GM12878 (cell line): ENCODE results near the gene SF3B4. TPM values are rescaled to one million over a fixed set of nuclear protein-coding genes. Genes with fewer than 3 reads are reported as not detected.
A peak's percentile ranks its signal among the peaks of the same experiment; 100 is the strongest.

Source experiments
- ATAC-seq: fragments of 200-7000 bp; cut with Tn5 transposase; 3 replicates; pipeline ENCODE4 v1.9.1; 2020; ENCODE audit warnings: mild to moderate bottlenecking, moderate library complexity
- BruUV-seq: library from RNA; stranded (reverse); fragments of 400-500 nt; replicated peaks from 2 replicates; lab custom pipeline; 2021; lab: Mats Ljungman, UMichigan
- CTCF ChIA-PET: fragments of 300-600 bp; sonication (Branson Sonifier 250); formaldehyde crosslinking; extraction: SDS; loops from one replicate; lab custom pipeline; 2021; ENCODE audit warnings: inconsistent platforms; lab: Yijun Ruan, JAX
- POLR2A ChIA-PET: fragments of 350-600 bp; formaldehyde crosslinking; extraction: SDS; loops from one replicate; lab custom pipeline; 2021; ENCODE audit warnings: inconsistent platforms; lab: Charles Lee
- RAD21 ChIA-PET: fragments of 300-600 bp; sonication (Branson Sonifier 250); formaldehyde crosslinking; loops from one replicate; lab custom pipeline; 2023; ENCODE audit warnings: antibody characterized with exemption; ENCODE audit not compliant: unreplicated experiment; lab: Charles Lee
- SMC1A ChIA-PET: fragments of 300-600 bp; sonication (Branson Sonifier 250); formaldehyde crosslinking; loops from one replicate; lab custom pipeline; 2023; ENCODE audit not compliant: unreplicated experiment, uncharacterized antibody; lab: Charles Lee
- DNase-seq: peaks from one replicate; pipeline ENCODE4 v3.0.0-alpha.2; 2011; ENCODE audit warnings: low read depth, low spot score
- FAIRE-seq: peaks from 3 replicates; lab custom pipeline; 2011; peaks lifted over from hg19 to GRCh38; lab: Jason Lieb, UNC
- H2AFZ ChIP-seq: 2 replicates; pipeline ENCODE4 v1.6.0; 2011; ENCODE audit warnings: low read depth, low read length, control low read depth; ENCODE audit not compliant: control insufficient read depth
- H3K27ac ChIP-seq: 2 replicates; pipeline ENCODE4 v1.5.1; 2011; ENCODE audit warnings: control low read depth; ENCODE audit not compliant: control insufficient read depth, insufficient read depth
- H3K27me3 ChIP-seq, 2 experiments: replicated peaks in 1 of 2; 2 replicates each; pipeline versions ENCODE4 v1.6.0 to v1.6.1; 2011; ENCODE audit warnings: low read length in 1 of 2; ENCODE audit not compliant: control insufficient read depth in 2 of 2, insufficient read depth in 2 of 2
- H3K36me3 ChIP-seq, 2 experiments: 2 replicates each; pipeline ENCODE4 v1.5.1; 2011; ENCODE audit warnings: low read length in 1 of 2; ENCODE audit not compliant: control insufficient read depth in 2 of 2, insufficient read depth in 2 of 2
- H3K4me1 ChIP-seq: 2 replicates; pipeline ENCODE4 v1.6.1; 2011; ENCODE audit warnings: mild to moderate bottlenecking, low read length, moderate library complexity, mixed read lengths; ENCODE audit not compliant: control insufficient read depth, insufficient read depth
- H3K4me2 ChIP-seq: 2 replicates; pipeline ENCODE4 v1.6.0; 2011; ENCODE audit warnings: control low read depth; ENCODE audit not compliant: control insufficient read depth, insufficient read depth
- H3K4me3 ChIP-seq: fragments of 200-600 bp; sonication (generic); 2 replicates; pipeline ENCODE4 v1.5.1; 2016
- H3K79me2 ChIP-seq: 2 replicates; pipeline ENCODE4 v1.6.0; 2011; ENCODE audit warnings: low read length; ENCODE audit not compliant: control insufficient read depth, insufficient read depth
- H3K9ac ChIP-seq: 2 replicates; pipeline ENCODE4 v1.8.0; 2011; ENCODE audit warnings: low read length, control low read depth, mixed read lengths; ENCODE audit not compliant: control insufficient read depth, insufficient read depth
- H3K9me3 ChIP-seq: replicated peaks from 3 replicates; pipeline ENCODE4 v1.5.1; 2011; ENCODE audit warnings: mild to moderate bottlenecking, low read length; ENCODE audit not compliant: control insufficient read depth, insufficient read depth
- H4K20me1 ChIP-seq: 2 replicates; pipeline ENCODE4 v1.6.0; 2011; ENCODE audit not compliant: control insufficient read depth, insufficient read depth
- GATAD2B ChIP-seq: fragments of 450-650 bp; conservative IDR thresholded peaks from 2 replicates; pipeline ENCODE4 v1.6.1; 2017; ENCODE audit warnings: low read depth, mild to moderate bottlenecking, moderate library complexity
- NR2C1 ChIP-seq: fragments of 450-650 bp; IDR thresholded peaks from 2 replicates; pipeline ENCODE4 v1.6.1; 2017; ENCODE audit warnings: antibody characterized with exemption, mild to moderate bottlenecking, moderate library complexity
- STAT1 ChIP-seq: fragments of 450-650 bp; conservative IDR thresholded peaks from 2 replicates; pipeline ENCODE4 v1.6.1; 2014; ENCODE audit warnings: antibody characterized with exemption, mild to moderate bottlenecking
- TCF12 ChIP-seq: IDR thresholded peaks from 2 replicates; pipeline ENCODE4 v1.6.1; 2011; ENCODE audit warnings: low read depth, mild to moderate bottlenecking, low read length
- TCF7 ChIP-seq: IDR thresholded peaks from 2 replicates; pipeline ENCODE4 v1.6.1; 2014; ENCODE audit warnings: antibody characterized with exemption, borderline replicate concordance
- ZNF384 ChIP-seq: IDR thresholded peaks from 2 replicates; pipeline ENCODE4 v1.6.1; 2012; ENCODE audit warnings: low read depth, mild to moderate bottlenecking, low read length, improper control_type of control experiment, borderline replicate concordance
- WGBS: methylation state at CpG from one replicate; pipeline ENCODE4 v1.1.6; 2016; ENCODE audit warnings: low lambda C conversion rate; ENCODE audit not compliant: insufficient replicate concordance, insufficient coverage; ENCODE audit errors: missing lambda C conversion rate; 5-methylcytosine and 5-hydroxymethylcytosine counted together
- in situ Hi-C: fragments of 300-500 bp; cut with MboI; formaldehyde crosslinking; loops from 9 replicates; pipeline ENCODE4 v1.14.3; 2018; ENCODE audit warnings: mixed read lengths
- intact Hi-C: fragments of 100-400 bp; cut with micrococcal nuclease; formaldehyde crosslinking; loops from one replicate; pipeline ENCODE4 v1.14.2; 2022; ENCODE audit not compliant: unreplicated experiment
- polyA plus RNA-seq, 11 experiments: library from polyadenylated mRNA; depleted of rRNA in 4 of 11; unstranded in 6 of 11; stranded (reverse) in 5 of 11; fragments of >200 nt; fragmentation: Nextera tagmentation in 4 of 11; fragmentation: Illumina TruSeq in 1 of 11; extraction: Ambion mirVana in 4 of 11; extraction: Trizol in 1 of 11; gene quantifications; 1 replicate in 1 of 11; 2 replicates in 10 of 11; pipeline versions ENCODE4 v1.2.1 to v1.2.3, GENCODE V29; 2011 to 2016; ENCODE audit warnings: inconsistent platforms in 2 of 11, missing spikeins in 2 of 11, low read depth in 1 of 11
- total RNA-seq, 4 experiments: library from RNA; depleted of rRNA in 3 of 4; stranded (reverse); fragments of >200 nt in 3 of 4; fragmentation: Illumina TruSeq in 1 of 4; extraction: Trizol in 1 of 4; gene quantifications; 2 replicates each; pipeline versions ENCODE4 v1.2.1 to v1.2.3, GENCODE V29; 2013 to 2021
- TF ChIP-seq, protein P1 (sequence below): IDR thresholded peaks from 2 replicates; pipeline ENCODE4 v1.6.1; 2011; ENCODE audit warnings: borderline replicate concordance, low read depth, mild to moderate bottlenecking, moderate library complexity, low read length; ENCODE audit not compliant: insufficient read depth, poor library complexity, severe bottlenecking
- TF ChIP-seq, protein P2 (sequence below): fragments of 450-650 bp; IDR thresholded peaks from 2 replicates; pipeline ENCODE4 v1.6.1; 2018; ENCODE audit warnings: borderline replicate concordance, mild to moderate bottlenecking; ENCODE audit not compliant: partially characterized antibody
- TF ChIP-seq, protein P3 (sequence below): fragments of 450-650 bp; IDR thresholded peaks from 2 replicates; pipeline ENCODE4 v1.6.1; 2017; ENCODE audit warnings: antibody characterized with exemption, mild to moderate bottlenecking, moderate library complexity
- TF ChIP-seq, protein P4 (sequence below): IDR thresholded peaks from 2 replicates; pipeline ENCODE4 v1.6.1; 2012; ENCODE audit warnings: mild to moderate bottlenecking, low read depth, low read length
- TF ChIP-seq, protein P5 (sequence below): fragments of 450-650 bp; conservative IDR thresholded peaks from 2 replicates; pipeline ENCODE4 v1.6.1; 2017; ENCODE audit warnings: mild to moderate bottlenecking, moderate library complexity

SF3B4 gene
- total and polyA plus RNA-seq, 10 of the 15 experiments (the other 5 are each of a cell fraction or from before 2014, with no cell fraction given) = 1.9 to 146 (median 27.5) TPM

DNA sequence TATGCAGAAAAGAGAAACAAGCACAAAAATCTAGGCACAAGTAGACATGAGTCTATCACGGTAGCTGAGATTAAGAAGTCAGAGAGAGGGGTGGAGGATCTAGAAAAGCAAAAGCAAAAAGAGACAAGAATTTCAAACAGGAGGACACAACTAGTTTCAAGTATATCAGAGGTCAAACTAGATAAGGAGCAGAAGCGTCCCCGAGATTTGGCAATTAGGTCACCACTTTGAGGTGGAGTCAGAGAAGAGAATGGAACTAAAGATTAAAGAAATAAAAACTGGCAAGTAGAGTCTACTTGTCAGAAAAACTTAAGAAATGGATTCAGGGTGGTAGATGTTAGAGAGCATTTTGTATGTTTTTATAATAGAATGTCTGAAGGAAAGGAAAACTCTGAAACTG lies 2.3 kb downstream of the SF3B4 start:
- ATAC-seq (no peak), DNase-seq (no peak), FAIRE-seq (no peak)
- in situ Hi-C loops = no loop called here
- SMC1A ChIA-PET = no interaction called here
- Histone ChIP-seq H2AFZ (no peak overlapping the region), H3K27ac (no peak overlapping the region), H3K36me3 (peaks cover 7 to 11% of the 10 kb centered on the region in 2 experiments), H3K79me2 (peaks cover 28% of the 10 kb centered on the region), H3K4me1 (peaks cover 10% of the 10 kb centered on the region), H4K20me1 (no peaks in the 10 kb centered on the region), H3K9me3 (no peaks in the 10 kb centered on the region), H3K4me3 (no peak overlapping the region), H3K4me2 (peak overlapping the region; percentile 47; the same call in 1 of the 2 replicates), H3K9ac (no peak overlapping the region), H3K27me3 (no peaks in the 10 kb centered on the region)
- WGBS = 99% methylated on average over 3 of the region's 3 CpGs
- intact Hi-C loops = no loop called here
- RAD21 ChIA-PET = no interaction called here
- POLR2A ChIA-PET = no interaction called here
- CTCF ChIA-PET = interaction anchor here (1.0 to 2.1 kb wide), 3 partner anchors 37 to 41 kb away, joined by 3 to 6 read pairs (median 4); no protein-coding TSS in a partner anchor
- no TSS peak for BruUV-seq
- TF ChIP-seq GATAD2B (no peak), TCF12 (no peak), TCF7 (no peak), NR2C1 (no peak), ZNF384 (no peak), STAT1 (no peak)
- TF ChIP-seq, protein P1, sequence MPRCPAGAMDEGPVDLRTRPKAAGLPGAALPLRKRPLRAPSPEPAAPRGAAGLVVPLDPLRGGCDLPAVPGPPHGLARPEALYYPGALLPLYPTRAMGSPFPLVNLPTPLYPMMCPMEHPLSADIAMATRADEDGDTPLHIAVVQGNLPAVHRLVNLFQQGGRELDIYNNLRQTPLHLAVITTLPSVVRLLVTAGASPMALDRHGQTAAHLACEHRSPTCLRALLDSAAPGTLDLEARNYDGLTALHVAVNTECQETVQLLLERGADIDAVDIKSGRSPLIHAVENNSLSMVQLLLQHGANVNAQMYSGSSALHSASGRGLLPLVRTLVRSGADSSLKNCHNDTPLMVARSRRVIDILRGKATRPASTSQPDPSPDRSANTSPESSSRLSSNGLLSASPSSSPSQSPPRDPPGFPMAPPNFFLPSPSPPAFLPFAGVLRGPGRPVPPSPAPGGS = no peak
- TF ChIP-seq, protein P2, sequence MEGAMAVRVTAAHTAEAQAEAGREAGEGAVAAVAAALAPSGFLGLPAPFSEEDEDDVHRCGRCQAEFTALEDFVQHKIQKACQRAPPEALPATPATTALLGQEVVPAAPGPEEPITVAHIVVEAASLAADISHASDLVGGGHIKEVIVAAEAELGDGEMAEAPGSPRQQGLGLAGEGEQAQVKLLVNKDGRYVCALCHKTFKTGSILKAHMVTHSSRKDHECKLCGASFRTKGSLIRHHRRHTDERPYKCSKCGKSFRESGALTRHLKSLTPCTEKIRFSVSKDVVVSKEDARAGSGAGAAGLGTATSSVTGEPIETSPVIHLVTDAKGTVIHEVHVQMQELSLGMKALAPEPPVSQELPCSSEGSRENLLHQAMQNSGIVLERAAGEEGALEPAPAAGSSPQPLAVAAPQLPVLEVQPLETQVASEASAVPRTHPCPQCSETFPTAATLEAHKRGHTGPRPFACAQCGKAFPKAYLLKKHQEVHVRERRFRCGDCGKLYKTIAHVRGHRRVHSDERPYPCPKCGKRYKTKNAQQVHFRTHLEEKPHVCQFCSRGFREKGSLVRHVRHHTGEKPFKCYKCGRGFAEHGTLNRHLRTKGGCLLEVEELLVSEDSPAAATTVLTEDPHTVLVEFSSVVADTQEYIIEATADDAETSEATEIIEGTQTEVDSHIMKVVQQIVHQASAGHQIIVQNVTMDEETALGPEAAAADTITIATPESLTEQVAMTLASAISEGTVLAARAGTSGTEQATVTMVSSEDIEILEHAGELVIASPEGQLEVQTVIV = no peak
- TF ChIP-seq, protein P3, sequence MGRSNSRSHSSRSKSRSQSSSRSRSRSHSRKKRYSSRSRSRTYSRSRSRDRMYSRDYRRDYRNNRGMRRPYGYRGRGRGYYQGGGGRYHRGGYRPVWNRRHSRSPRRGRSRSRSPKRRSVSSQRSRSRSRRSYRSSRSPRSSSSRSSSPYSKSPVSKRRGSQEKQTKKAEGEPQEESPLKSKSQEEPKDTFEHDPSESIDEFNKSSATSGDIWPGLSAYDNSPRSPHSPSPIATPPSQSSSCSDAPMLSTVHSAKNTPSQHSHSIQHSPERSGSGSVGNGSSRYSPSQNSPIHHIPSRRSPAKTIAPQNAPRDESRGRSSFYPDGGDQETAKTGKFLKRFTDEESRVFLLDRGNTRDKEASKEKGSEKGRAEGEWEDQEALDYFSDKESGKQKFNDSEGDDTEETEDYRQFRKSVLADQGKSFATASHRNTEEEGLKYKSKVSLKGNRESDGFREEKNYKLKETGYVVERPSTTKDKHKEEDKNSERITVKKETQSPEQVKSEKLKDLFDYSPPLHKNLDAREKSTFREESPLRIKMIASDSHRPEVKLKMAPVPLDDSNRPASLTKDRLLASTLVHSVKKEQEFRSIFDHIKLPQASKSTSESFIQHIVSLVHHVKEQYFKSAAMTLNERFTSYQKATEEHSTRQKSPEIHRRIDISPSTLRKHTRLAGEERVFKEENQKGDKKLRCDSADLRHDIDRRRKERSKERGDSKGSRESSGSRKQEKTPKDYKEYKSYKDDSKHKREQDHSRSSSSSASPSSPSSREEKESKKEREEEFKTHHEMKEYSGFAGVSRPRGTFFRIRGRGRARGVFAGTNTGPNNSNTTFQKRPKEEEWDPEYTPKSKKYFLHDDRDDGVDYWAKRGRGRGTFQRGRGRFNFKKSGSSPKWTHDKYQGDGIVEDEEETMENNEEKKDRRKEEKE = no peak
- TF ChIP-seq, protein P4, sequence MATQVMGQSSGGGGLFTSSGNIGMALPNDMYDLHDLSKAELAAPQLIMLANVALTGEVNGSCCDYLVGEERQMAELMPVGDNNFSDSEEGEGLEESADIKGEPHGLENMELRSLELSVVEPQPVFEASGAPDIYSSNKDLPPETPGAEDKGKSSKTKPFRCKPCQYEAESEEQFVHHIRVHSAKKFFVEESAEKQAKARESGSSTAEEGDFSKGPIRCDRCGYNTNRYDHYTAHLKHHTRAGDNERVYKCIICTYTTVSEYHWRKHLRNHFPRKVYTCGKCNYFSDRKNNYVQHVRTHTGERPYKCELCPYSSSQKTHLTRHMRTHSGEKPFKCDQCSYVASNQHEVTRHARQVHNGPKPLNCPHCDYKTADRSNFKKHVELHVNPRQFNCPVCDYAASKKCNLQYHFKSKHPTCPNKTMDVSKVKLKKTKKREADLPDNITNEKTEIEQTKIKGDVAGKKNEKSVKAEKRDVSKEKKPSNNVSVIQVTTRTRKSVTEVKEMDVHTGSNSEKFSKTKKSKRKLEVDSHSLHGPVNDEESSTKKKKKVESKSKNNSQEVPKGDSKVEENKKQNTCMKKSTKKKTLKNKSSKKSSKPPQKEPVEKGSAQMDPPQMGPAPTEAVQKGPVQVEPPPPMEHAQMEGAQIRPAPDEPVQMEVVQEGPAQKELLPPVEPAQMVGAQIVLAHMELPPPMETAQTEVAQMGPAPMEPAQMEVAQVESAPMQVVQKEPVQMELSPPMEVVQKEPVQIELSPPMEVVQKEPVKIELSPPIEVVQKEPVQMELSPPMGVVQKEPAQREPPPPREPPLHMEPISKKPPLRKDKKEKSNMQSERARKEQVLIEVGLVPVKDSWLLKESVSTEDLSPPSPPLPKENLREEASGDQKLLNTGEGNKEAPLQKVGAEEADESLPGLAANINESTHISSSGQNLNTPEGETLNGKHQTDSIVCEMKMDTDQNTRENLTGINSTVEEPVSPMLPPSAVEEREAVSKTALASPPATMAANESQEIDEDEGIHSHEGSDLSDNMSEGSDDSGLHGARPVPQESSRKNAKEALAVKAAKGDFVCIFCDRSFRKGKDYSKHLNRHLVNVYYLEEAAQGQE = no peak
- TF ChIP-seq, protein P5, sequence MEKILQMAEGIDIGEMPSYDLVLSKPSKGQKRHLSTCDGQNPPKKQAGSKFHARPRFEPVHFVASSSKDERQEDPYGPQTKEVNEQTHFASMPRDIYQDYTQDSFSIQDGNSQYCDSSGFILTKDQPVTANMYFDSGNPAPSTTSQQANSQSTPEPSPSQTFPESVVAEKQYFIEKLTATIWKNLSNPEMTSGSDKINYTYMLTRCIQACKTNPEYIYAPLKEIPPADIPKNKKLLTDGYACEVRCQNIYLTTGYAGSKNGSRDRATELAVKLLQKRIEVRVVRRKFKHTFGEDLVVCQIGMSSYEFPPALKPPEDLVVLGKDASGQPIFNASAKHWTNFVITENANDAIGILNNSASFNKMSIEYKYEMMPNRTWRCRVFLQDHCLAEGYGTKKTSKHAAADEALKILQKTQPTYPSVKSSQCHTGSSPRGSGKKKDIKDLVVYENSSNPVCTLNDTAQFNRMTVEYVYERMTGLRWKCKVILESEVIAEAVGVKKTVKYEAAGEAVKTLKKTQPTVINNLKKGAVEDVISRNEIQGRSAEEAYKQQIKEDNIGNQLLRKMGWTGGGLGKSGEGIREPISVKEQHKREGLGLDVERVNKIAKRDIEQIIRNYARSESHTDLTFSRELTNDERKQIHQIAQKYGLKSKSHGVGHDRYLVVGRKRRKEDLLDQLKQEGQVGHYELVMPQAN = no peak
